MCF 10A (cell line): Measurements from ENCODE around the gene ANGPT4. TPM values are rescaled to one million over a fixed set of nuclear protein-coding genes. Genes with fewer than 3 reads are reported as not detected.
"Not testable (repeated sequence)": the region's sequence is repeated elsewhere in the genome, so short reads cannot be mapped to it uniquely, and the experiment has no call there.

ENCODE experiments used
- BruUV-seq: library from RNA; stranded (reverse); fragments of 400-500 nt; replicated peaks from 2 replicates; lab custom pipeline; 2021; lab: Mats Ljungman, UMichigan
- CTCF ChIA-PET: fragments of 300-600 bp; sonication (Branson Sonifier 250); formaldehyde crosslinking; extraction: SDS; loops from one replicate; lab custom pipeline; 2021; ENCODE audit warnings: antibody characterized with exemption, inconsistent platforms; lab: Yijun Ruan, JAX
- POLR2A ChIA-PET: fragments of 300-600, 350-650 bp; sonication (Branson Sonifier 250); formaldehyde crosslinking; extraction: SDS; loops from one replicate; lab custom pipeline; 2020; ENCODE audit warnings: antibody characterized with exemption, inconsistent platforms; lab: Yijun Ruan, JAX
- DNase-seq: peaks from one replicate; pipeline ENCODE4 v3.0.0-alpha.2; 2018; ENCODE audit not compliant: unreplicated experiment
- H3K27ac Mint-ChIP-seq: one replicate; pipeline ENCODE4 v1.8.0; 2022; ENCODE audit warnings: mild to moderate bottlenecking, low read depth, mixed read lengths; ENCODE audit not compliant: unreplicated experiment
- H3K27me3 Mint-ChIP-seq: one replicate; pipeline ENCODE4 v1.8.0; 2022; ENCODE audit warnings: mixed read lengths; ENCODE audit not compliant: insufficient read depth, unreplicated experiment
- H3K36me3 Mint-ChIP-seq: one replicate; pipeline ENCODE4 v1.8.0; 2022; ENCODE audit warnings: mild to moderate bottlenecking, moderate library complexity, mixed read lengths; ENCODE audit not compliant: insufficient read depth, unreplicated experiment
- H3K4me1 Mint-ChIP-seq: one replicate; pipeline ENCODE4 v1.8.0; 2022; ENCODE audit warnings: mixed read lengths; ENCODE audit not compliant: insufficient read depth, unreplicated experiment
- H3K4me3 Mint-ChIP-seq: one replicate; pipeline ENCODE4 v1.8.0; 2022; ENCODE audit warnings: mild to moderate bottlenecking, moderate library complexity, mixed read lengths; ENCODE audit not compliant: unreplicated experiment
- H3K9me3 Mint-ChIP-seq: one replicate; pipeline ENCODE4 v1.8.0; 2022; ENCODE audit warnings: mixed read lengths; ENCODE audit not compliant: unreplicated experiment
- intact Hi-C: fragments of 100-400 bp; cut with micrococcal nuclease; formaldehyde crosslinking; loops from 2 replicates; pipeline ENCODE4 v1.14.1; 2022
- total RNA-seq: library from RNA; stranded (reverse); gene quantifications from 2 replicates; pipeline ENCODE4 v1.2.3, GENCODE V29; 2022
- TF ChIP-seq, protein P1 (sequence below): fragments of 200-600 bp; IDR thresholded peaks from one replicate; pipeline ENCODE4 v1.8.0; 2022; ENCODE audit warnings: antibody characterized with exemption, mild to moderate bottlenecking; ENCODE audit not compliant: unreplicated experiment

Gene ANGPT4
- total RNA-seq, 1 experiment from 2014 or later, result not detected

DNA sequence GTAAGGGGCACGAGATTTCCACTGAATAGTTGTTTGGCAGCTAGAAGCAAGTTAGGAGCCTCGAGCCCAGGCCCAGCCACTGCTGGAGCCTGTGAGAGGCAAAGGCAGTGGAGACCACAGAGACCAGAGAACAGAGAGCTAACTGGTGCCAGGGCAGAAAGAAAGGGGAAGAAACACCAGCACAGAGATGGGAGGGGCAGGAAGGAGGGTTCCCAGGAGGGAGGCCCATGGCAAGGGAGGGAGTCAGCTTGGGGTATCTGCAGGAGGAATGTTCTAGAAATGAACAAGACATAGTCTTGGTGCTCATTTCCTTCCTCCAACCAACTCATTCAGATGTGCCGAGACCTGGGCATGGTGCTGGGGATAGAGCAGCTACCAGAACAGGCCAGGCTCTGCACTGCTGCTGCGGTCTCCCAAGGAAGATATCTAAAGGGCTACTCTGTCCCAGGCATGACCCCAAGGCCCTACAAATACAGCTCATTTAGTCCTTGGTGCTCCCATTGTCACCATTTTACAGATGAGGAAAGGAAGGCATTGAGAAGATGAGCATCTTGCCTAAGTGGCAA lies 10.7 kb downstream of the ANGPT4 start:
- intact Hi-C loops, result no loop called here
- Mint-ChIP-seq H3K27me3 (no peaks in the 10 kb centered on the region), H3K4me1 (no peaks in the 10 kb centered on the region), H3K4me3 (no peak overlapping the region), H3K36me3 (no peaks in the 10 kb centered on the region), H3K27ac (no peak overlapping the region), H3K9me3 (no peaks in the 10 kb centered on the region)
- CTCF ChIA-PET, result interaction anchor here (0.6 to 1.9 kb wide), 4 partner anchors 51 to 308 kb away, joined by 3 to 10 read pairs (median 3); partner anchors contain the start of gene FAM110A
- TF ChIP-seq, protein P1, sequence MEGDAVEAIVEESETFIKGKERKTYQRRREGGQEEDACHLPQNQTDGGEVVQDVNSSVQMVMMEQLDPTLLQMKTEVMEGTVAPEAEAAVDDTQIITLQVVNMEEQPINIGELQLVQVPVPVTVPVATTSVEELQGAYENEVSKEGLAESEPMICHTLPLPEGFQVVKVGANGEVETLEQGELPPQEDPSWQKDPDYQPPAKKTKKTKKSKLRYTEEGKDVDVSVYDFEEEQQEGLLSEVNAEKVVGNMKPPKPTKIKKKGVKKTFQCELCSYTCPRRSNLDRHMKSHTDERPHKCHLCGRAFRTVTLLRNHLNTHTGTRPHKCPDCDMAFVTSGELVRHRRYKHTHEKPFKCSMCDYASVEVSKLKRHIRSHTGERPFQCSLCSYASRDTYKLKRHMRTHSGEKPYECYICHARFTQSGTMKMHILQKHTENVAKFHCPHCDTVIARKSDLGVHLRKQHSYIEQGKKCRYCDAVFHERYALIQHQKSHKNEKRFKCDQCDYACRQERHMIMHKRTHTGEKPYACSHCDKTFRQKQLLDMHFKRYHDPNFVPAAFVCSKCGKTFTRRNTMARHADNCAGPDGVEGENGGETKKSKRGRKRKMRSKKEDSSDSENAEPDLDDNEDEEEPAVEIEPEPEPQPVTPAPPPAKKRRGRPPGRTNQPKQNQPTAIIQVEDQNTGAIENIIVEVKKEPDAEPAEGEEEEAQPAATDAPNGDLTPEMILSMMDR, result no peak
- DNase-seq, result no peak
- POLR2A ChIA-PET, result interaction anchor here (0.6 kb wide), 1 partner anchor 1749 kb away, joined by 3 read pairs; no protein-coding TSS in a partner anchor
- no TSS peak for BruUV-seq

DNA sequence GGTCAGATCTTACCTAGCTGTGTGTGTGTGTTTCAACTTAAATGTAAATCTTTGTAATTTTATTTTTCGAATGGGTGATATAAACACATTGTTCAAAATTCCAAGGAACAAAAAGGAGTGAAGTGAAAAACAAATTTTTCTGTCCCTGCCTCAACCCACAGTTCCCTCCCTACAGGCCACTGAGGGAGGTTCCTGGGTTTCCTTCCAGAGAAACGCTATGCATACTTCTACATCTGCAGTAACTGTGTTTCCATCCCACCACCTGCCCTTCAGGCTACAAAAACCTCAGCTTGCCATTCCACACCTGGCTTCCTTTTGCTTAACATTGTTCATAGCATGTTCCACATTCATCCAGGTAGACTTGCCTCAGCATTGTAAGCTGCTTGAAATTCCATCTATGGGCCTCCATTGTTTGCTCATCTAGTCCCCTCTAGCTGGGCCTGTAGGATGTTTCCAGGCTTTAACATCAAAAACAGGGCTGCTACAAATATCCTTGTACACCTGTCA lies 12.0 kb downstream of the ANGPT4 start:
- Mint-ChIP-seq H3K36me3 (no peaks in the 10 kb centered on the region), H3K27me3 (no peaks in the 10 kb centered on the region), H3K27ac (no peak overlapping the region), H3K4me3 (no peak overlapping the region), H3K9me3 (peaks cover 5% of the 10 kb centered on the region), H3K4me1 (no peaks in the 10 kb centered on the region)
- TF ChIP-seq, protein P1, result no peak
- no peak for DNase-seq
- intact Hi-C loops, result no loop called here
- no TSS peak for BruUV-seq
- ChIA-PET CTCF (interaction anchor here (0.9 to 1.3 kb wide), 3 partner anchors 17 to 100 kb away, joined by 4 to 5 read pairs (median 4); no protein-coding TSS in a partner anchor), POLR2A (no interaction called here)

DNA sequence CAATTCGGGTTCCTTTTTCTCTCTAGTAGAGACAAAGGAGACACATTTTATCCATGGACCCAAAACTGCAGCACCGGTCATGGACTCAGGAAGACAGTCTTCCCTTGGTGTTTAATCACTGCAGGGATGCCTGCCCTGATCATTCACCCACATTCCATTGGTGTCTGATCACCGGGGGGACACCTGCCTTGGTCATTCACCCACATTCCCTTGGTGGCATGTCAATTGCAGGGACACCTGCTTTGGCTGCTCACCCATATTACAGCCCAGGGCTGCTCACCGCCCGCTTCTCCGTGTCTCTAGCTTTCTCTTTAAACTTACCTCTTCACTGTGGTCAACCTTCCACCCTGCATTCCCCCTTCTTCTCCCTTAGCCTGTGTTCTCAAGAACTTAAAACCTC lies 18.7 kb downstream of the ANGPT4 start:
- CTCF ChIA-PET, H3K27me3 Mint-ChIP-seq, intact Hi-C loops, DNase-seq, H3K27ac Mint-ChIP-seq, BruUV-seq, POLR2A ChIA-PET, H3K4me1 Mint-ChIP-seq, H3K36me3 Mint-ChIP-seq, H3K4me3 Mint-ChIP-seq: not testable (repeated sequence)
- H3K9me3 Mint-ChIP-seq, result peaks cover 23% of the 10 kb centered on the region

DNA sequence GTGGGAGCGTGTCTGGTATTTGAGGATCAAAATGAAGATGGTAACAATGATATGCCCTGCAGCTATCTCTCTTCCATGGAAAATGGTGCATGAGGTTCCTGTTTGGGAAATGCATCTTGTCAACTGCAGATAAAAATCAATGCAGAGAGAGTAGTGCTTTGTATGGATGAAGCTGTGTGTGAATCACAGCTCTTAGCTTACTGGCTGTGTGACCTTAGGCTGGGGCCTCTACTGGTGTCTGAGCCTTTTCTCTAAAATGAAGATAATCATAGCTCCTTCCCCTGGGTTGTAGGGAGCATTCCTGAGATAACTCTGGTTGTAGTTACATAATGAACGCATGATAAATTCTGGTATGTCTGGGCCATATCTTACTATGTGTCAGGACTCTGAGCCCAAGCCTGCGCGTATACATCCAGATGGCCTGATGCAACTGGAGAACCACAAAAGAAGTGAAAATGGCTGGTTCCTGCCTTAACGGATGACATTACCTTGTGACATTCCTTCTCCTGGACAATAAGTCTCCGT lies 19.6 kb downstream of the ANGPT4 start:
- CTCF ChIA-PET, result interaction anchor here (0.6 kb wide), 1 partner anchor 310 kb away, joined by 3 read pairs; no protein-coding TSS in a partner anchor

DNA sequence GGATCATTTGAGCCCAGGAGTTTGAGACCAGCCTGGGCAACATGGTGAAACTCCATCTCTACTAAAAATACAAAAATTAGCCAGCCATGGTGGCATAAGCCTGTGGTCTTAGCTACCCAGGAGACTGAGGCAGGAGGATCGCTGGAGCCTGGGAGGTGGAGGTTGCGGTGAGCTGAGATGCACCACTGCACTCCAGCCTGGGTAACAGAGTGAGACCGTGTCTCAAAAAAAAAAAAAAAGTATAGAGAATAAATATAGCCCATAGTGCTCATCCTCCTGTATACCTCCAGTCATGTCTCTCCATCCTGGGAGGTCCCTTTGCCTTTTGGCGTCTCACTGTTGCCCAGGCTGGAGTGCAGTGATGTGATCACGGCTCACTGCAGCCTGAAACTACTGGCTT lies 23.8 kb downstream of the ANGPT4 start:
- Mint-ChIP-seq H3K9me3 (peaks cover 12% of the 10 kb centered on the region), H3K4me1 (peaks cover 33% of the 10 kb centered on the region)
- H3K4me3 Mint-ChIP-seq, H3K27me3 Mint-ChIP-seq, intact Hi-C loops, H3K36me3 Mint-ChIP-seq, BruUV-seq, H3K27ac Mint-ChIP-seq, POLR2A ChIA-PET, DNase-seq: not testable (repeated sequence)
- CTCF ChIA-PET, result interaction anchor here (0.6 to 1.0 kb wide), 2 partner anchors 19 to 241 kb away, joined by 3 read pairs; no protein-coding TSS in a partner anchor

More for the DNA sequence above, 19.6 kb downstream of the ANGPT4 start:
- peaks cover 6% of the 10 kb centered on the region for H3K36me3 Mint-ChIP-seq
- peaks cover 6% of the 10 kb centered on the region for H3K4me1 Mint-ChIP-seq
- no TSS peak for BruUV-seq
- no peaks in the 10 kb centered on the region for H3K27me3 Mint-ChIP-seq
- intact Hi-C loops, result no loop called here
- H3K9me3 Mint-ChIP-seq, result peaks cover 23% of the 10 kb centered on the region
- POLR2A ChIA-PET, result no interaction called here
- H3K27ac Mint-ChIP-seq, result no peak overlapping the region
- no peak overlapping the region for H3K4me3 Mint-ChIP-seq
- DNase-seq, result no peak
- TF ChIP-seq, protein P1, result no peak
